Endodermal cell (in vitro differentiated cells): ENCODE data around the gene KLHL17. TPM values are rescaled to one million over a fixed set of nuclear protein-coding genes. Genes with fewer than 3 reads are reported as not detected.
A peak's percentile ranks its signal among the peaks of the same experiment; 100 is the strongest.

Experiments used
- DNase-seq: peaks from one replicate; pipeline ENCODE4 v3.0.0-alpha.2; 2017
- H3K27ac ChIP-seq: 2 replicates; pipeline ENCODE4 v1.5.1; 2013; ENCODE audit warnings: mild to moderate bottlenecking, low read depth, low read length, moderate library complexity
- H3K27me3 ChIP-seq: 2 replicates; pipeline ENCODE4 v1.6.1; 2013; ENCODE audit warnings: mild to moderate bottlenecking, low read length, moderate library complexity; ENCODE audit not compliant: insufficient read depth, control insufficient read depth, poor library complexity, severe bottlenecking
- H3K36me3 ChIP-seq: 2 replicates; pipeline ENCODE4 v1.7.0; 2013; ENCODE audit warnings: mild to moderate bottlenecking, low read length, moderate library complexity; ENCODE audit not compliant: control insufficient read depth, insufficient read depth
- H3K4me1 ChIP-seq: one replicate; pipeline ENCODE4 v1.7.0; 2013; ENCODE audit warnings: low read length; ENCODE audit not compliant: control insufficient read depth, insufficient read depth
- H3K4me3 ChIP-seq: 2 replicates; pipeline ENCODE4 v1.5.1; 2013; ENCODE audit warnings: mild to moderate bottlenecking, low read length, moderate library complexity
- H3K9ac ChIP-seq: 2 replicates; pipeline ENCODE4 v1.6.1; 2013; ENCODE audit warnings: mild to moderate bottlenecking, low read length, moderate library complexity; ENCODE audit not compliant: poor library complexity, severe bottlenecking; ENCODE audit errors: extremely low read depth
- H3K9me3 ChIP-seq: 2 replicates; pipeline ENCODE4 v1.6.1; 2013; ENCODE audit warnings: mild to moderate bottlenecking, low read length, moderate library complexity; ENCODE audit not compliant: control insufficient read depth
- H3K27ac Mint-ChIP-seq: 2 replicates; pipeline ENCODE4 v1.8.0; 2020; ENCODE audit warnings: mixed read lengths
- H3K27me3 Mint-ChIP-seq: 2 replicates; pipeline ENCODE4 v1.8.0; 2021; ENCODE audit warnings: mild to moderate bottlenecking, mixed read lengths; ENCODE audit not compliant: insufficient read depth
- H3K36me3 Mint-ChIP-seq: 2 replicates; pipeline ENCODE4 v1.8.0; 2020; ENCODE audit warnings: low read depth, mixed read lengths
- H3K4me1 Mint-ChIP-seq: 2 replicates; pipeline ENCODE4 v1.8.0; 2020; ENCODE audit warnings: mixed read lengths
- H3K4me3 Mint-ChIP-seq: 2 replicates; pipeline ENCODE4 v1.8.0; 2020; ENCODE audit warnings: mild to moderate bottlenecking, moderate library complexity, mixed read lengths
- H3K9me3 Mint-ChIP-seq: 2 replicates; pipeline ENCODE4 v1.8.0; 2020; ENCODE audit warnings: mild to moderate bottlenecking, mixed read lengths
- CTCF ChIP-seq: fragments of 200-600 bp; sonication (generic); conservative IDR thresholded peaks from 2 replicates; pipeline ENCODE4 v1.5.0; 2021; ENCODE audit warnings: antibody characterized with exemption, mild to moderate bottlenecking
- WGBS, 2 experiments: methylation state at CpG; one replicate each; pipeline versions ENCODE4 v1.1.5 to v1.1.7; 2013; ENCODE audit warnings: missing lambda C conversion rate in 2 of 2, mixed read lengths in 1 of 2; ENCODE audit not compliant: insufficient coverage in 1 of 2, insufficient read length in 1 of 2; 5-methylcytosine and 5-hydroxymethylcytosine counted together
- total RNA-seq, 2 donors: library from RNA; stranded (reverse); fragmentation: NEBNext Ultra II Directional in 1 of 2; extraction: Animal tissue kit (Norgen Biotek cat#: 25700) in 1 of 2; gene quantifications; 2 replicates in 1 of 2; 3 replicates in 1 of 2; pipeline ENCODE4 v1.2.1, GENCODE V29; 2021

KLHL17 gene
- total RNA-seq, 2 donors from 2014 or later: 49.2 to 58.2 TPM

- Histone ChIP-seq H3K36me3 (no peaks in the 10 kb centered on the region), H3K27me3 (peaks cover 20% of the 10 kb centered on the region)
- no peaks in the 10 kb centered on the region for H3K36me3 Mint-ChIP-seq
These were observed 37.8 kb downstream of the KLHL17 start for GRCh38 chr1:997993-998744.

GRCh38 chr1:998745-998994 is 38.3 kb downstream of the KLHL17 start:
- Histone ChIP-seq H3K4me1 (peaks cover 6% of the 10 kb centered on the region), H3K9me3 (no peaks in the 10 kb centered on the region), H3K36me3 (no peaks in the 10 kb centered on the region), H3K27me3 (peaks cover 16% of the 10 kb centered on the region), H3K9ac (peak overlapping the region; percentile 95), H3K4me3 (peak overlapping the region; percentile 81), H3K27ac (peak overlapping the region; percentile 100)
- DNase-seq: no peak
- Mint-ChIP-seq H3K36me3 (no peaks in the 10 kb centered on the region), H3K4me1 (peaks cover 7% of the 10 kb centered on the region), H3K27me3 (peaks cover 72% of the 10 kb centered on the region), H3K9me3 (no peaks in the 10 kb centered on the region), H3K27ac (no peak overlapping the region), H3K4me3 (peak overlapping the region; percentile 59)
- peak; percentile 7 for TF ChIP-seq CTCF
- WGBS, 2 experiments: 0% methylated on average over 3 to 25 of the region's 27 CpGs

More at GRCh38 chr1:997993-998744, 37.8 kb downstream of the KLHL17 start:
- 19 to 21% methylated on average over 42 to 75 of the region's 75 CpGs for WGBS, 2 experiments
- peak overlapping the region; percentile 59 for H3K4me3 Mint-ChIP-seq
- Histone ChIP-seq H3K9ac (peak overlapping the region; percentile 95), H3K4me1 (peaks cover 4% of the 10 kb centered on the region), H3K27ac (no peak overlapping the region), H3K4me3 (peak overlapping the region; percentile 72), H3K9me3 (no peaks in the 10 kb centered on the region)
- H3K27ac Mint-ChIP-seq: no peak overlapping the region
- H3K9me3 Mint-ChIP-seq: no peaks in the 10 kb centered on the region
- TF ChIP-seq CTCF: peak; percentile 34
- peaks cover 74% of the 10 kb centered on the region for H3K27me3 Mint-ChIP-seq
- DNase-seq: peak; percentile 82
- peaks cover 4% of the 10 kb centered on the region for H3K4me1 Mint-ChIP-seq

GRCh38 chr1:998995-999724 is 38.8 kb downstream of the KLHL17 start:
- peak overlapping the region; percentile 100 for H3K27ac ChIP-seq
- Mint-ChIP-seq H3K27me3 (peaks cover 72% of the 10 kb centered on the region), H3K4me1 (peaks cover 8% of the 10 kb centered on the region), H3K36me3 (no peaks in the 10 kb centered on the region), H3K4me3 (peak overlapping the region; percentile 59), H3K9me3 (no peaks in the 10 kb centered on the region), H3K27ac (no peak overlapping the region)
- WGBS, 2 experiments: 1% methylated on average over 31 to 86 of the region's 86 CpGs
- H3K27me3 ChIP-seq: peaks cover 16% of the 10 kb centered on the region
- H3K36me3 ChIP-seq: no peaks in the 10 kb centered on the region
- TF ChIP-seq CTCF: peak; percentile 6
- peaks cover 8% of the 10 kb centered on the region for H3K4me1 ChIP-seq
- DNase-seq: peak; percentile 79
- peak overlapping the region; percentile 81 for H3K4me3 ChIP-seq
- peak overlapping the region; percentile 95 for H3K9ac ChIP-seq
- H3K9me3 ChIP-seq: no peaks in the 10 kb centered on the region
